Stimulated activated CD8-positive, alpha-beta memory T cell treated with anti-CD3 and anti-CD28 coated beads, Interleukin-12 subunit alpha, Interleukin-12 subunit beta, amount 100 ng/mL, for 1 hour (primary cell): Measurements from ENCODE around the gene ARFIP2.
A peak's percentile ranks its signal among the peaks of the same experiment; 100 is the strongest.

Source experiments
- DNase-seq: peaks from one replicate; pipeline ENCODE4 v3.0.0-alpha.2; 2020; ENCODE audit warnings: low read depth

The ARFIP2 gene

DNA sequence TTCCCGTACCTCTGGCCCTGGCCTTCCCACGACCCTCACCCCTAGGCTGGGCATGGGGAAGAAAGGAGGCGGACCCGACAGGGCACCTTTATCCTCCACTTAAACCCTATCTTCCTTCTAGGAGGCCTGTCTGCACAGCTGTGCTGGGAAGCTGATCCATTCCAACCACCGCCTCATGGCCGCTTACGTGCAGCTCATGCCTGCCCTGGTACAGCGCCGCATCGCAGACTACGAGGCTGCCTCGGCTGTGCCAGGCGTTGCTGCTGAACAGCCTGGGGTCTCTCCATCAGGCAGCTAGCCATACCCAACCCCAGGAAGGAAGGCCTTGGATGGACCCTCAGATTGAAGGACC, 769 bp upstream of the ARFIP2 start:
- no peak for DNase-seq

DNA sequence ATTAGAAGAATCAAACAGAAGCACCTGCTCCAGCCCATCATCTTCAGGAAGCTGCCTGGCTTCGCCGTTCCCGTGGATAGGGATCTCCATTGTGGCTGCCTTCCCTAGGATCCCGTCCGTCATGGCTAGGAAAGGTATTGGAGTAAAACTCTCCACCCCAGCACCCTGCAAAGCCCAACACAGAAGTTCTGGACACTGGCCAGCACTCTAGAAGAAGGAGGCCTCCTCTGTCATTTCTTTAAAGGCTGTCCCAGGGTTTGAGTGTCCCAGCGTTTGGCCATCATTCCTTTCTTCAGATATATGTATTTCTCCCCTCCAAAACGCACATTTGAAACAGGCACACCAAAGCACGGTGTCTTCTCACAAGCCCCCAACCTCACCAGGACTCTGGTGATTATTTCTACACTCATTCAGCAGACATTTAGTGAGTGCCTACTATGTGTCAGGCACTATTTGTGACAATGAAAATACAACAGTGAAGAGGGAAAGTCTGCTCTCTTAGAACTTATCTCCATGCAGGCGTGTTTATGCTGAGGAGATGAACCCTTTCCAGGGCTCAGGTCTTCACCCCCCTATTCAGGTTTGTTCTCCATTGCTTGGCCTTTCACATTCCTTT, 724 bp downstream of the ARFIP2 start:
- DNase-seq: no peak

GRCh38 chr11:6476571-6476970, 4.6 kb downstream of the ARFIP2 start:
- no peak for DNase-seq

DNA sequence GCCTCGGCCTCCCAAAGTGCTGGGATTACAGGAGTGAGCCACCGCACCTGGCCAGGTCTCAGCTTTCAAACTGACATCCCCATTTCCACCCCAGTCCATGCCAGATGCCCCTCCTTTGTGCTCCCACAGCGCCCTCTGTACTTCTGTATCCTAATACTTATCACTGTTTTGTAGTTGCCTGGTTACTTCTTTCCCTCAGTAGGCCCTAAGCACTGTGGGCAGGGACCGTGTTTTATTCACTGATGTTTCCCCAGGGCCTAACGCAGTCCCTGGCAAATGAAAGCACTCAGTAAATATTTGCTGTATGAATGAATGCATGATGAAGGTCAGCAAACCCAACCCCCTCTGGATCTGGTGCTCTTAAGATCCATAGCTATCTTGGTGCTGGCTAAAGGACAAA, 5.2 kb downstream of the ARFIP2 start:
- DNase-seq: no peak

- no peak for DNase-seq
Observed at GRCh38 chr11:6474806-6475500, 6.2 kb downstream of the ARFIP2 start.

DNA sequence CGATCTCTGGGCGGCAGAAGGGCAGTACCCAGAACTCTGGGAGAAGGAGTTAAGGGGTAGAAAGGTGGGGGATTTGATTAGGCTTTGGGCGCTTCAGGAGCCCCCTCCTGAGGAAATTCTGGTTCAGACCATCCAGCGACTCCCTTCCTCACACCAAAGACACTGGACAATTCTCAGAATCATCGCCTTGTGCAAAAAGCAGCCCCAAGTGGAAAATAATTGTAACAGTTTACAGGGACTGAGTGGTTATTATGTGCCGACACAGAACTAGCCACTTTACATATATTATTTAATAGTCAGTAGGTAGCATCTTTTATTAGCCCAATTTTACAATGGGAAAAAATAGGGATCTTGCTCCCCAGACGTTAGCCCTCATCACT, 6.7 kb downstream of the ARFIP2 start:
- no peak for DNase-seq

DNA sequence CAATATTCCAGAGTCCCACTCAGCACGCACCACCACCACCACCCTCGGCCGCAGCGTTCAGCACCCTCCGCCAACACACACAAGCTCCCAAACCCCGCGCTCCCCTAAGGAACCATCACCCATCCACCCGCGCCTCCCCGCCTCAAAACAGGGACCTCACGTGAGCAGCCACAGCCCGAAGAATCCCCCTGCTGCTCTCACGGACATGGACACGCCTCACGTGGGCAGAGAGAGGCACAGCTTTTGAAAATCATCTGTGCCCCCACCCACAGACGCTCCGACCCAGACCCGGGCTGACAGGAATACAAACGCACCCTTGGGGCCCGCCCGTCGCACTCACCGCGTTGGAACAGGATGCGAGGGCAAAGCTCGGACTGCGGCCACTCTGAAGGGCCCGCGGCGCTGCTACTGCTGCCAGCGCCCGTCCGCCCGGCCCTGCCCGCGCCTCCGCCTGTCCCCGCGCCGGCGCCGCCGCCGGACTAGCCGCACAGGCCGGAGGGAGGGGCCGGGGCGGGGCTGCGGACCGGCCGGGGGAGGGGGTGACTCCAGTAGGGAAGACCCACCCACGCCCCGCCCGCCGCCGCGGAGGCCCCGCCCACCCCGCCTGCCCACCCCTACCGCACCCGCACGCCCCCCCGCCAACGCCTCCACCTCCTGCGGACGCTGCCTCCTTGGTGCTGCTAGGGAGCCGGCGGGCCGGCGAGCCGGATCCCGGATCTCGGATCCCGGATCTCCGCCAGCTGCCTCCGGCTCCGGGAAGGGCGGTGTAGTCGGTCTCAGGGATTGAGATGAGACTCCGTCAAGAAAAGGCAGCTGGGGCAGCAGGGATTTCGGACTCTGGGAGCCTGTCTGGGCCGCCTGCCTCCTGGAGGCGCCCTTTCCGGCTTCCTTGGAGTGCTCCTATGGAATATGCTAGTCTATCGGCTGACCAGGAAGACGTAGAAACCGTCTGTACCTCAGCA, 7.4 kb downstream of the ARFIP2 start, which contains the start of gene TRIM3:
TSS of gene TRIM3 (minus strand) at position 491 of the 962 bp plus-strand sequence. CDS start 8,246 bp downstream, outside the sequence.
- peak; percentile 54 for DNase-seq

GRCh38 chr11:6472934-6473333, 8.2 kb downstream of the ARFIP2 start:
- DNase-seq: no peak

DNA sequence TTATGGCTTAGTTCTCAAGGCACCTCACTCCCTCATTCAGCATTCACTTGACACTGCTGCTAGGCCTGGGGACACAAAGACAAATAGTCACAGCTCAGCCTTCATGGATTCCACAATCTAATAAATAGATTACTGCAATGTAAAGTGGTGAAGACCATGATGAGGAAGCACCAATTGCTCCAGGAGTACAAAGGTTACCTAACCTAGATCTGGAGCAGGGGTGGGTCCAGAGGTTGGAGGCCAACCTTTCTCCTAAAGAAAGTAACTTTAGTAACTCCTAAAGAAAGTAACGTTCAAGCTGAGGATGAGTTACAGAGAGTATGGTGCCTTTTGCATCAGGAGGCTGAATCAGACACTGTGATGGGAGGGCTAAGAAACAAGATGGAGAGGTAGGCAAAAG, 11.5 kb downstream of the ARFIP2 start:
- DNase-seq: no peak

GRCh38 chr11:6468712-6469495, 12.2 kb downstream of the ARFIP2 start:
- no peak for DNase-seq

GRCh38 chr11:6459099-6459450, 22.1 kb downstream of the ARFIP2 start:
- no peak for DNase-seq

GRCh38 chr11:6458352-6459098, 22.6 kb downstream of the ARFIP2 start:
- no peak for DNase-seq

DNA sequence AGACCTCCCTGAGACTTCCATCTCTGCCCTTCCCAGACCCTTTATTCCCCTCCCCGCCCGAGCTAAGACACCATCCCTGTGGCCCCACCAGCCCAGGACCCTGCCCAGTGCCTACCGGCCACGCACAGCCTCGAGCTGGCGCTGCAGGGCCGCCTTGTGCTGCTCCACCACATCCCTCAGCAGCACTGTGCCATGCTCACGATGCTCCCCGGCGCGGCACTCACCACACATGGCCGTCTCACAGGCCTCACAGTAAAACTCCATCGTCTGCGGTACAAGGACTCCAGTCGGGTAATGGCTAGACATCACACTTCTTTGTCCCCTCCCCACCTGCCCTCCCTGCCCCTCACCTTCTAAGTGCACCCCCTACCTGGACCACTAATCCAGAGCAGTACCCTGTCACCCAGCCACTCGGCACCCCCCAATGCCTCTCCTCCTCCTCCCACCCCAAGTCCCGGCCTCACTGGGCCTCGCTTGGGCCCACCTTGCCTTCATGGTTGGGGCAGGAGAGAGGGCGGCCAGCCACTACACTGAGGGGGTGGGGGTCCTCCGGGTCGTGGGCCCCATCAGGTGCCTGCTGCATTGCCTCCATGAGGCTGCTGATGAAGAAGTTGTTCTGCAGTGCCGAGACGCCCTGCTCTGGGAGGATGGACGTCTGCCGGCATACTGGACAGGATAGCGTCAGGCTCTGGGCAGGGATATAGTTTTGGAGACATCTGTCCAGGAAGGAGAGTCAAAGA, 23.4 kb downstream of the ARFIP2 start:
- no peak for DNase-seq

DNA sequence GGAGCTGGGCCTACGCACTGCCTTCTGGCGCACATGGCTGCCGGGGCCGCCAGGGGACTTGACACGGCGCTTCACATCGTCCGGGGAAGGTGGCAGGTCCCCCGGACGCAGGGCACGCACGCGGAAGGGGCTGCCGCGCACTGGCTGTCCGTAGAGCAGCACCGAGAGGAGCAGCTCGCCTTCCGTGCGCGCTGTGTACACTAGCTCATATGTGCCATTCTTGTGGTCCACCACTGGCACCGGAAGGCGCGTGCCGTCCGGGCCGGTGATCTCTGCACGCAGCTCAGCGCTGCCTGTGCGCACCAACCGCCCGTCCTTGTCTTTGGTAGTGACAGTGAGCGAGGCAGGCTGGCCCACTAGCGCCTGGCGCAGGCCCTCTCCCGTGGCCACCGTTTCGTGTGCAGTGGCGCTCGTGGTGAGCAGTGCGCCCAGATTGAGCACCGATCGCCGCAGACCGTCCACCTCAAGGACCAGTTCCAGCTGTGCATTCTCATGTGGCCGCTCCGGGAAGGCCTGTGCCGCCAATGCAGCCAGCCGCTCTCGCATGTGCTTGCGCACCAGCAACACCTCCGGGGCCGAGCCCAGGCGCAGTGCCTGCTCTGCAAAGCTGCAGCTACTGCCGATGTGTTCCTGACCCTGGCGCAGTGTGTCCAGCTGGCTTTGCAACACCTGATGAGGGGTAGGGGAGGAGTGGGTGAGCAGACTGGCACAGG, 24.6 kb downstream of the ARFIP2 start:
- DNase-seq: no peak

DNA sequence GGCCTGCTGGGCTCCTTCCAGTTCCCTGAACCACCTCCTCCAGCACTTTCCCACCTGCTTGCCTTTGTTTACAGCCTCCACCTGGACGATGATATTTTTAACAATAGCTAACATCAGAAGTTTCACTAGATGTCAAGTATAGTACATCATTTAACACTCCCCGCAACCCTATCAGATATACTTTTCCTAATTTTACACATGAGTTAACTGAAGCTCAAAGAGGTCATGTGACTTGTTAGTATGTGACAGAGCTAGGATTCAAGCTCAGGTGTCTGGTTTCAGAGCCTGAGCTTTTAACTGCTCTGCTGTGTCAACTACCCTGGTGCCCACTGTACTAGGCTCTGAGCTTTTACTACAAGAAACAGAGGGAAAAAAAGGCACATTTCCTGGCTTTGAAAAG, 26.1 kb downstream of the ARFIP2 start:
- DNase-seq: no peak

- DNase-seq: no peak
Observed at GRCh38 chr11:6453152-6453551, 28.0 kb downstream of the ARFIP2 start.

- DNase-seq: no peak
Observed at GRCh38 chr11:6452219-6452618, 28.9 kb downstream of the ARFIP2 start.

DNA sequence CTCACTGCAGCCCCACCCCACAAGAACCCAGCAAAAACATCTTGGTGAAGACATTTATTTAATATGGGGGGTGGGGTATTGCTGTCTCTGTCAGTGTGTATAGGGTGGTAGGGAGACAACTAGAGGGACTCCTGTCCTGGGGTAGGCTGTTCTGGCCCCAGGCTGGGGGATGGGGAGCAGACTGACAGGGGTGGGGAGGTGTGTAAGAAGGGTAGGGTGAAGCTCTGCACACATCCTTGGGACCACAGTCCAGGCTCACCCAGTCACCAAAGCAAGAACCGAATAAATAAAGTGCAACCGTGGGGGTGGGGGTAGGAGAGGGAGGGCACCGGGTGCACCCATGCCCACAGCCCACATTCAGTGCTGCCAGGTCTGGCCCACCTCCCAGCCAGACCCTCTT, 32.6 kb downstream of the ARFIP2 start:
- no peak for DNase-seq

DNA sequence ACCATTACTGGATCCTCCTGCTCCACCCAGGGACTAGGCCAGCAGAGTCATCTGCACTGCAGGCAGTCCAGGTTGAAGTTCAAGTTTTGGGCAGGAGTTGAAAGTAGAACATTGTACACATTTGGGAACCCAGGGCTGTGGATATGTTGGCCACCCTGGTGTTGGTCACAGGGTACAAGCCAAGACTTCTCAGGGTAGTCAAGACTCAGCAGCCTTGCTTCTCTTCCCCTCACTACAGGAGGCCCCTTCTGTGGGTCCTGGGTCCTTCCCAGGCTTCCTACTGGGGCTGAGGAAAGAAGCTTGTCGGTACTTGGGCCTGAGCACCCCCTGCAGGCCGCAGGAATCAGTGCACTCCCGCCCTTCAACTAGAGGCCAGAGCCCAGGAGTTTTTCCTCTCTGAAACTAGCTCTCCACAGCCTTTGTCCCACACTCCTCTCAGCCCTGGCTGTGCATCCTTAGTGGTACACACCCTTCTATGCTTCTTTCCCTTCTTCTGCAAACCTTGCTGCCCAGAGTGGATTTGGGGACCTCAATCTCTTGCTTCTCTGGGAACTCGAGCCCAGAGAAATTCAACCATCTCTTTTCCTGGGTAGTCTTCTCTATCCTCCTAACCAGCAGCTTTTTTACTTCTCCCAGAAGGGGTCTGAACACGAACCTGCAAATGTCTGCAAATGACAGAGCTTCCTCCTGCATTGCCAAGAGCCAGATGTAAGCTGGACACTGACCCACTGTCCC, 37.7 kb downstream of the ARFIP2 start:
- peak; percentile 28 for DNase-seq
